Raji (cell line): Measurements from ENCODE around the gene C1orf174.

ENCODE experiments used
- POLR2A ChIP-seq: IDR thresholded peaks from 2 replicates; pipeline ENCODE4 v1.6.1; 2011; ENCODE audit warnings: low read depth, low read length, control low read depth; ENCODE audit not compliant: insufficient read depth

C1orf174 gene

DNA sequence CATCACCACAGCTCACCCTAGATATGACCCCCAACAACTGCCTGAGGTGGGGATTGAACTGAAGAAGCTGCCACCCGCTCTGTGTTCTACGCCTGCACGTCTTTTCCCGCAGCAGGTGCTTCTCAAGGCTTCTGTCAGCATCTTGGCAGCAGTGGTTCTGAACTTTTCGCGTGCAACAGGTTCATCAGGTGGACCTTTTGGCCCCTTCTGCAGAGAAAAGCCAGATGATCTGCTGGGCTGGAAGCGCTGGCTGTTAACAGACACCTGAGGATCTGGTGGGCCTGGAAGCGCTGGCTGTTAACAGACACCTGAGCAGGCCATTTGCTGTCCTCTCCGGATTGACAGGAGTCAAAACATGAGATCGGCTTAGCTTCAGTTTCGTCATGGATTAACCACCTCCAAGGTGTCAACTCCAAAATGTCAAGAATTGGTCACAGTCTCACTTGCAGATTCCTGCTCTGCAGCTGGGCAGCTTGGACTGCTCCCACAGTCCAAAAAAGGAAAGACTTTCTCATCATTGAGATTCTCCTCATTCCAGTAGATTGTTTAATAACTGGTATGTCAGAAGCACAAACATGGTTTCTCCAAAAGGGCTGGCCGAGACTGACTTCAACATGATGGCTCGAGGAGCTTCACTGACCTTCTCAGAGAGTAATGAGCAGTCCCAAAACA lies 4.7 kb downstream of the C1orf174 start:
- no peak for TF ChIP-seq POLR2A

DNA sequence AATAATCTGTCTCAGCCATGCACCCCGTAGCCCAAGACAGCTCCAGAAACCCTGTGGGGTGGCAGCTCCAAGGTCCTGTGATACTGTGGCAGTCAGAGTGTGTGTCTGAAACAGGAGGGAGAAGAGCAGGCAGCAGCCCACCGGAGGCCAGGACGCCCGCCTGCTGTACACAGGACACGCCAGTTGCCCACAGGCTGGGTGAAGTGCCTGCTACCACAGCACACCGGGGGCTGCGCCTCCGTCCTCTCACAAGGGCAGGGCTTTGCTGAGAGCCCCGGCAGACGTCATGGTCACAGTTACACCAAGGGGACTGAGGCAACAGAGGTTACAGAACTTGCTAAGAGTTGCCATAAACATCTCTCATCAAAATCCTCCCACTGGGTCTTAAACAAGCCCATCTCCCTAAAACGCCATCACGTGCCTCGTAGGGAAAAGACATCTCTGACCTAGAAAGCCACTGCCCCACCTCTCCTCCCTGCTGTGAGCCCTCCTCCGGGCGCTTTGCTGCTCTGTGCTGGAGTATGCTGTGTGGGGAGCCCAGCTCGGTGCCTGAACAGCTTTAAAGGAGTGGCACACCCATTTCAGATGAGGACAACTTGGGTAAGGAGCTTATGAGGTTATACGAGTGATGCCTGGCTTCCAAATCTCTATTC lies 5.3 kb downstream of the C1orf174 start:
- TF ChIP-seq POLR2A: no peak

DNA sequence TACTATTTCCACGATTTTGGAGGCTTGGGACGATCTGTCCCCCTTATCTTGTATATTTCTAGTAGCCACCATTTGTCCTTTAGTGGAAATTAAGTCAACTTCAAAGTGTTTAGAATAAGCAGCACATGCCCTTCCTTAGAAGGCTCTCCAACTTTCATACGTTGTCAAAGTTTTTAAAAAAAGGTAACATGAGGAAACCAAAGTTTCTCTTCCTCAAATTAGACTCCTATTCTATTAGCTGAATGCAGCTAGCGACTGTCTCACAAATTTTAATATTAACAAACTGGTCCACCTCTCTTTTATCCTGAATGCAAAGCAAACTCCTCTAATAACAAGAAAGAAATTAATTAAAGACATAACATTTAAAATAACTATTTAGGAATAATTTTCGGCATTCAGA lies 6.9 kb downstream of the C1orf174 start:
- no peak for TF ChIP-seq POLR2A

DNA sequence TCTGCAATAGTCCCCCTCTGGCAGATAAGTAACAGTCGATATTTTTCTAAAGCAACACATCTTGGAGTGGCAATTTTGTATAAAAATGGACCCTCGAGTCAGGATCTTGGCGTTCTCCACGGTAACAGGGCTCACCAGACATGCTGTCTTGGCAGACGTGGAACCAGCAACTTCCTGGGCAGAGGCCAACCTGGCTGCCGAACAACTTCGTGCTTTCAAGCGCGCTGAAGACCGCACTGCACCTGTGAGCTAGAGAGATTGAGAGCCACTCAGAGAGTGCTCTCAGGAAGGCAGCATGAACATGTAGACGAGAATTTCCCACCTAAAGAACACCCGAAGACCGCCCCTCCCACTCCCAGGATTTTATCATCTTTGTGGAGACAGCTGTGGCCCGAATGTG lies 7.3 kb downstream of the C1orf174 start:
- TF ChIP-seq POLR2A: no peak

DNA sequence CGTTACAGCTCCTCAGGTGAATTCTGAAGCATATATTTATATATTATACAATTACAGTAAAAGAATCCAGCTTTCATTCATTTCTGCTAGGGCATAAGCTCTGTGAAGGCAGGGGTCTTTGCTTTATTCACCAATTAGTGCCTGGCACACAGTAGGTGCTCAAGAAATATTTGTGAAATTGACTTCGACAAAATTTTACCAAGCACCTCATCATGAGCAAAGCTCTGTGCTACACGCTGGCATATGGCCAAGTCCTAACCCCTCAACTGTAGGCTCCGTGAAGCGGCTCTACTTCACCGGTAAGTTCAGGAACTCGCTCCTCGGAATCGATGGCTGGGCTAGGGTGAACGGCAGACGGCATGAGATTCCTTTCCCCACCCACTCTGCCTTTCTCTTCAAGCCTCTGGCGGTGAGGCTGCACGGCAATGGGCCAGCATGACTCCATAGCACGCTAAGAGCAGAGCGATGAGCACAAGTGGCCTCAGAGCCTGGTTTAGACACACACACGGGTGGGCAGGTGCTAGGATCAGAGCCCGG lies 8.7 kb downstream of the C1orf174 start:
- TF ChIP-seq POLR2A: no peak

DNA sequence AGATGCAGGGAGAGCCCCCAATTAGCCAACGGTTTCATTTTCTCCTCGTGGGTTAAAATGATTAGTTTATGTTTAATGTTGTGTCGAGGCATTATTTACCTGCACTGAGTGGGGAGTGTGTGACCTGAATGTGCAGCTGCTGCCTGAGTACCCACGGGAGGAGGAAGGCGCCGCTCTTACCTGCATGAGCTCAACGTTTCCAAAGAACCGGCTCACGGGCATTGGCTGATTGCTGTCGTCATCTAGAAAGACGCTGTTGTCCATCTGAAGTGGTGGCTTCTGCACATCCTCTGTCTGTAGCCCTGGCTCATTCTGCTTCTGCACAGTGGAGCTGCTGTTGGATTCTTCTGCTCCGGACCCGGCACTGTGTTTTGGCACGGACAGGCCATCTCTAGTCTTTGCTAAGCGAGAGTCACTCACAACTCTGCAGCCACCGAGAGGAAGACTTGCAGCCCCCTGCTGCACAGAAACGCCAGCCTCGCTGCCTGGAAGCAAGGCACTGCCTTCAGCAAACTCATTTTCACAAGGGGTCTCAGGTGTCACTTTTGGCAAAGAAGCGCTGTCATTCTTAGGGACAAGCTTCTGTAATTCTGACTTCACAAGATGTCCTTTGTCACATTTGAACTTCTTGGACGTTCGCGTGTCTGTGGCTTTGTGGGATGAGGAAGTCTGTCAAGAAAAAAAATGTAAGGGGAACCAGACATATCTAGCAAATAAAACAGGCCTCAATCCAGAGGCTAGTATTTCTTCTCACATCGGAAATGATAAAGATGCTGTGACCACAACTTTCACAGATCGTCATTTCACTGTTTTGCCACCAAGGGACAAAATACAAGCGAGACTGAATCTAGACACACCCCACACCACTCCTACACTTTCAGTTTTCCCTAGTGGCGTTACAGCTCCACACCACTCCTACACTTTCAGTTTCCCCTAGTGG lies 9.4 kb downstream of the C1orf174 start:
- TF ChIP-seq POLR2A: no peak

DNA sequence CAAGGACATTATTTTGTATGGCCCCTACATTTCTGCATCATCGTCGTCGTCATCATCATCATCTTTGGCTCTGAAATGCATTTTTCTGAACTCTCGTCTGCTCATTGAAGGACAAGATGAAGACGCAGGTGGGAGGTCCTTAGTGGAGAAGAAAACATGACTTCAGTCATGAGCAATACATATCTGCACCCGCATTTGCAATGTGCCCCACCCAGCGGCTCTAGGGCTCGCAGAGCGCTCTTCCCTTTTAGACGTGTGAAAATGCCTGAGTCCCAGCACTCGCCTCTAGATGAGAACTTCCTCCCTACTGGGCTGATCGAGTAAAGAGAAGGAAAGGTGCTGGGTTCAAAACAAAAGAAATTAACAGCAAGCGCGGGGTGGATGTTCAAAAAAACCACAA lies 10.1 kb downstream of the C1orf174 start:
- no peak for TF ChIP-seq POLR2A

DNA sequence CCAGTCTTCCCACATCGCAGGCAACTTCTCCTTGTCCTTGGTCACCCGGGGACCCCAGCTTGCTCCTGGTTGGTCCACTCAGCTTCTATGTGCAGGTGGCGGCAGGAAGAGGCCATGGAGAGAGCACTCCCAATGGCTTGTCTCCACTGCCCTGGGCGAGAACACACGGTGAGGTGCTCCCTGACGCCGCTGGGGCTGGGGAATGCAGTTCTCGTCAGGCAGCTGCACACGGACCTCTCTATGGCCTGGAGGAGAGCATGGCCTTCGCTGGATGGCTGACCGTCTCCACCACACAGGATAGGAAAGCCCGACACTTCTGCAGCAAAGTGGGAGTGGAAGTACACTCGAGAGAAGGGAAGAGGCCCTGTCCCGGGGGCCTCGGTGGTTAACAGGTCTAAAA lies 11.8 kb downstream of the C1orf174 start:
- TF ChIP-seq POLR2A: no peak

DNA sequence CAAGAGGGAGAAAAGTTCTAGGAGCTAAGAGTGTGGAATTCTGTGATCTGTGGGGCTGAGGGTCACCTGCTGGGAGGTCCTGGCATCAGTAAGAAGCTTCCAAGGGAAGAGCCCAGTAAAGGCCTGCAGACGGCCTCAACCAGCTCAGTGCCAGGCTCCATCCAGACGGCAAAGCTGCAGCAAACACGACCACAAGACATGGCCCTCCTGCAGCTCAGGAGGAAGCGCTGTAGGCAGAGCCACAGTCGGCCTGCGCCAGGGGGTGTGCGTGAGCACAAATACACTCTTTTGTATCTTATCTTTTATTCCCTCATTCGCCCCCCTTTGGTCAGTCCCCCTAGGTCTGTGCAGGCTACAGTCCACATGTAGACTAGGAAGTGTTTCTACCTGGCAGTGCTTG lies 13.4 kb downstream of the C1orf174 start:
- TF ChIP-seq POLR2A: no peak

DNA sequence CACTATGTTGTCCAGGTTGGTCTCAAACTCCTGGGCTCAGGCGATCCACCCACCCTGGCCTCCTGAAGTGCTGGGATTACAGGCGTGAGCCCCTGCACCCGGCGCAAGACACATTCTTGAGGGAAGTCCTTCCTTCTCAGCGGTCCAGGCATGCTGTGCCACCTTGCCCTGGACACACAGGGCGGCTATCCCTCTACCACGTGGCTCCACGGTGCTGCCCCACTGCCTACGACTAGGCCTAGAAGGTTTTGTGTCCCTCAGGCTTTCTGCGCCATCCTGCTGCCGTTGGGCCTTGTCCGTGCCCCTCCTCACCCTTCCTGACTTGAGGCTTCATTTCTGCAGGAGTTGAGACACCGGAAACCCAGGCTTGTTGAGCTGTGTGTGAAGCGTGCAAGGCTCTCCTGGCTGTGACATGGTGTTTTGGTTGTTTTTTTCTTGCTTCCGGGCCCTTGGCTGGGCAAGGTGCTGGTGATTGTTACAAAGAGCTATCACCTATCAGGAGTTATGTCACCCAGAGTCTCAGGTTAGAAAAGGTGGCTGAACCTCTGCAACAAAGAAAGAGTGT lies 13.9 kb downstream of the C1orf174 start:
- no peak for TF ChIP-seq POLR2A

DNA sequence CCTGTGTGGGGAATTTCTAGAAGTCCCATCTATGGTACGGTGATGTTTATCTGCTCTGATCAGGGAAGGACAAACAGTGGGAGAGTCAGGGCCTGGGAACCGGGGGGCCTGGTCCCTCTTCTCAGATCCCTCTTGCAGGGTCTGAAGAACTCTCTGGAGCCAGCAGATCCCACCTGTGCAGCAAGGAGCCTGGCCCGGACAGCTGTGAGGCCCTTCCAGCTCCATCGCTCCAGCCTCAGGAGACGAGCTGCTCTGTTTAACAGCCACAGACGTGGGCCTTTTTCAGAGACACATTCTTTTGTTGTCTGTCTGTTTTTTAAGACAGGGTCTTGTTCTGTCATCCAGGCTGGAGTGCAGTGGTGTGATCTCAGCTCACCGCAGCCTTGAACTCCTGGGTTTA lies 14.5 kb downstream of the C1orf174 start:
- no peak for TF ChIP-seq POLR2A

DNA sequence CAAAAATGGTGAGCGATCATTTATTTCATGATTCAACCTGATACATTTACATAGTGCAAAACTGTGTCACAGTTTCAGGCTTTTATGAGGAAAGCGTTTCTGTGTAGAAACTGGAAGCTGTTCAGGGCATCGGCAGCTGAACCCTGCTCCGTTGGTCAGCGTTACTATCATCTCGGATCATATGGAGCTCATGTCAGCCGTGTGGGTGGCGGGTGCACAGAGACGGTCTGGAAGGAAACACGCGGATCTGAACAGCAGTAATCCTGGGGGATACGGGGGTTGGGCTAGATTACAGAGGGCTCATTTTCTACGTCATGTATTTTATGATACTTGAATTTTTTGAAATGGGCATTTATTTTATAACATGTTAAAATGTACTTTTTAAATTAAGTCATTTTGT lies 15.1 kb downstream of the C1orf174 start:
- no peak for TF ChIP-seq POLR2A

DNA sequence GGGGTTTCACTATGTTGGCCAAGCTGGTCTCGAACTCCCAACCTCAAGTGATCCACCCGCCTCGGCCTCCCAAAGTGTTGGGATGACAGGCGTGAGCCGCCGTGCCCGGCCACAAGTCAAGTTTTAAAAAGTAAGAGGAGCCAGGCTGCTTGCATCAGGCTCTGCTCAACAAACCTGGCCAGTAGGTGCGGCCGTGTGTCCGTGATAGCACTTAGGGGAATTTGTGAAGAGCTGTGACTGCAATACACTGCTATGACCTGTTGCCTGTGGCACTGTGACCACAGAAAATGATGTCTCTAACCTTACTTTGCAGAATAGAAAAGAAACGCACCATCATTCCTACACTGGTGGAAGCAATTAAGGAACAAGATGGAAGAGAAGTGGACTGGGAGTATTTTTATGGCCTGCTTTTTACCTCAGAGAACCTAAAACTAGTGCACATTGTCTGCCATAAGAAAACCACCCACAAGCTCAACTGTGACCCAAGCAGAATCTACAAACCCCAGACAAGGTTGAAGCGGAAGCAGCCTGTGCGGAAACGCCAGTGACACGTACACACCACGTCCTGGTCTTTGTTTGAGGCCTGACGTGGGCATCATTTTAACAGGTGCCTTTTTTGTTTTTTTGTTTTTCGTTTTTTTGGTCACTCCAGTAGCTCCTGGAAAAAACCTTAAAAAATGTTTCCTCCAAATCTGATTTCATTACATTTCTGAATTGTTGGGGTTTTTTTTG lies 16.7 kb downstream of the C1orf174 start:
- no peak for TF ChIP-seq POLR2A

DNA sequence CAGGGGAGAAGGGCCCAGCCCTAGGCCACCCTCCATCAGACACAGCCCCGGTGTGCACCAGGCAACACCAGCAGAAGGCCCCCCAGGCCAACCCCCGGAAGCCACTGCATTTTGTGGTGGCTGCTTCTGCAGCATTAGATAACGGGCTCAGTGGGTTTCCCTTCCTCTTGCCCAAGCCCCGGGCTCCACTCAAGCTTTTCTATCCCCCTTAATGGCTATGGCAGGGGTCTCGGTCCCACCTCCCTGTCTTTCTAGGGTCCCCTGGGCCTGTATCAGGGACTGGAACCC lies 18.9 kb downstream of the C1orf174 start:
- no peak for TF ChIP-seq POLR2A
